ENCODE data around the gene TENM3. TPM values are rescaled to one million over a fixed set of nuclear protein-coding genes. Genes with fewer than 3 reads are reported as not detected.

The TENM3 gene
- total RNA-seq, 2 donors from 2014 or later, result 21.4 to 52.3 TPM

DNA sequence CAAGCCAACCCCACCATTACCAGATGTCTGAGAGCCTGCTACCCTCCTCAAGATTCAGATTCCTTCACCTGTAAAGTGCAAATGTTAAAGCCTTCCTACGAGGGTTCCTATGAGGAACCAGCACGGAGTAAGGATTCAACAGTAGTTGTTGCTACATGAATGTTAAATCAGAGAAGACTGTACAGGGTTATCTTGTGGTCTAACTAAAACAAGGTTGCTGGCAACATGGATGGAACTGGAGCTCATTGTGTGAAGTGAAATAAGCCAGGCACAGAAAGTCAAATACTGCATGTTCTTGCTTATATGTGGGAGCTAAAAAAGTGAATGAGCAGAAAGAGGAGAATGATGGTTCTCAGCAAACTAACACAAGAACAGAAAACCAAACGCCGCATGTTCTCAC is 435.4 kb downstream of the TENM3 start:
- WGBS, result 95% methylated on average over 4 of the region's 4 CpGs
- no peaks in the 10 kb centered on the region for H3K9me3 ChIP-seq
- no peak for TF ChIP-seq POLR2AphosphoS5 (IDR thresholded peaks at IDR 0.05)
- TF ChIP-seq, protein P1, sequence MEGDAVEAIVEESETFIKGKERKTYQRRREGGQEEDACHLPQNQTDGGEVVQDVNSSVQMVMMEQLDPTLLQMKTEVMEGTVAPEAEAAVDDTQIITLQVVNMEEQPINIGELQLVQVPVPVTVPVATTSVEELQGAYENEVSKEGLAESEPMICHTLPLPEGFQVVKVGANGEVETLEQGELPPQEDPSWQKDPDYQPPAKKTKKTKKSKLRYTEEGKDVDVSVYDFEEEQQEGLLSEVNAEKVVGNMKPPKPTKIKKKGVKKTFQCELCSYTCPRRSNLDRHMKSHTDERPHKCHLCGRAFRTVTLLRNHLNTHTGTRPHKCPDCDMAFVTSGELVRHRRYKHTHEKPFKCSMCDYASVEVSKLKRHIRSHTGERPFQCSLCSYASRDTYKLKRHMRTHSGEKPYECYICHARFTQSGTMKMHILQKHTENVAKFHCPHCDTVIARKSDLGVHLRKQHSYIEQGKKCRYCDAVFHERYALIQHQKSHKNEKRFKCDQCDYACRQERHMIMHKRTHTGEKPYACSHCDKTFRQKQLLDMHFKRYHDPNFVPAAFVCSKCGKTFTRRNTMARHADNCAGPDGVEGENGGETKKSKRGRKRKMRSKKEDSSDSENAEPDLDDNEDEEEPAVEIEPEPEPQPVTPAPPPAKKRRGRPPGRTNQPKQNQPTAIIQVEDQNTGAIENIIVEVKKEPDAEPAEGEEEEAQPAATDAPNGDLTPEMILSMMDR (IDR thresholded peaks at IDR 0.05), result no peak
- TF ChIP-seq POLR2A (IDR thresholded peaks at IDR 0.05), result no peak
- DNase-seq (ENCODE audit: low spot score), result no peak
- no peak overlapping the region for H3K4me3 ChIP-seq
- H3K4me1 ChIP-seq (replicated peaks), result no peaks in the 10 kb centered on the region
- H3K36me3 ChIP-seq, result no peaks in the 10 kb centered on the region
- H3K27ac ChIP-seq, result no peak overlapping the region
- H3K27me3 ChIP-seq (replicated peaks; ENCODE audit: insufficient read depth), result no peaks in the 10 kb centered on the region
- intact Hi-C loops (cut with DNase I), result no loop called here

GRCh38 chr4:182679533-182679932 is 436.3 kb downstream of the TENM3 start:
- DNase-seq (ENCODE audit: low spot score), result no peak

DNA sequence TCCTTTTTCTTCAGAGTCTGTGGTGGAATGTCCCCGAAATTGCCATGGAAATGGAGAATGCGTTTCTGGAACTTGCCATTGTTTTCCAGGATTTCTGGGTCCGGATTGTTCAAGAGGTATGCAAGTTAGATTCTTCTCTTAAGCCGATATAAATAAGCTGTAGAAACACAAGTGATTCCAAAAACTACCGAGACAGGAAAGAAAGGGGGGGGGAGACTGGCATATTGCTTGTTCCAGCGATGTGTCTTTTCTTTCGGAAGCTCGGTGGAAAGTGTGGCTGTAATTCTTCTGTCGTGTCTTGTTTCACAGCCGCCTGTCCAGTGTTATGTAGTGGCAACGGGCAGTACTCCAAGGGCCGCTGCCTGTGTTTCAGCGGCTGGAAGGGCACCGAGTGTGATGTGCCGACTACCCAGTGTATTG is 437.0 kb downstream of the TENM3 start:
- intact Hi-C loops (cut with DNase I), result no loop called here
- no peak for DNase-seq (ENCODE audit: low spot score)
- Histone ChIP-seq H3K27ac (no peak overlapping the region), H3K4me1 (replicated peaks) (no peaks in the 10 kb centered on the region), H3K4me3 (no peak overlapping the region), H3K36me3 (no peaks in the 10 kb centered on the region), H3K9me3 (no peaks in the 10 kb centered on the region), H3K27me3 (replicated peaks; ENCODE audit: insufficient read depth) (no peaks in the 10 kb centered on the region)
- 33% methylated on average over 15 of the region's 15 CpGs for WGBS
- TF ChIP-seq POLR2AphosphoS5 (IDR thresholded peaks at IDR 0.05) (no peak), POLR2A (IDR thresholded peaks at IDR 0.05) (no peak)
- TF ChIP-seq, protein P1 (IDR thresholded peaks at IDR 0.05), result no peak

More at GRCh38 chr4:182679533-182679932, 436.3 kb downstream of the TENM3 start:
- no peaks in the 10 kb centered on the region for H3K4me1 ChIP-seq (replicated peaks)
- 81% methylated on average over 11 of the region's 11 CpGs for WGBS
- H3K36me3 ChIP-seq, result no peaks in the 10 kb centered on the region
- no peak overlapping the region for H3K27ac ChIP-seq
- intact Hi-C loops (cut with DNase I), result no loop called here
- H3K4me3 ChIP-seq, result no peak overlapping the region
- H3K9me3 ChIP-seq, result no peaks in the 10 kb centered on the region
- no peaks in the 10 kb centered on the region for H3K27me3 ChIP-seq (replicated peaks; ENCODE audit: insufficient read depth)
- TF ChIP-seq, protein P1 (IDR thresholded peaks at IDR 0.05), result no peak
- TF ChIP-seq POLR2AphosphoS5 (IDR thresholded peaks at IDR 0.05) (no peak), POLR2A (IDR thresholded peaks at IDR 0.05) (no peak)

- 58% methylated on average over 5 of the region's 5 CpGs for WGBS
- Histone ChIP-seq H3K4me3 (no peak overlapping the region), H3K36me3 (no peaks in the 10 kb centered on the region), H3K4me1 (replicated peaks) (no peaks in the 10 kb centered on the region), H3K27ac (no peak overlapping the region), H3K9me3 (no peaks in the 10 kb centered on the region), H3K27me3 (replicated peaks; ENCODE audit: insufficient read depth) (no peaks in the 10 kb centered on the region)
- intact Hi-C loops (cut with DNase I), result no loop called here
- TF ChIP-seq, protein P1 (IDR thresholded peaks at IDR 0.05), result no peak
- no peak for TF ChIP-seq POLR2A (IDR thresholded peaks at IDR 0.05)
- TF ChIP-seq POLR2AphosphoS5 (IDR thresholded peaks at IDR 0.05), result no peak
- DNase-seq (ENCODE audit: low spot score), result no peak
Observed at GRCh38 chr4:182683661-182684060, 440.5 kb downstream of the TENM3 start.

DNA sequence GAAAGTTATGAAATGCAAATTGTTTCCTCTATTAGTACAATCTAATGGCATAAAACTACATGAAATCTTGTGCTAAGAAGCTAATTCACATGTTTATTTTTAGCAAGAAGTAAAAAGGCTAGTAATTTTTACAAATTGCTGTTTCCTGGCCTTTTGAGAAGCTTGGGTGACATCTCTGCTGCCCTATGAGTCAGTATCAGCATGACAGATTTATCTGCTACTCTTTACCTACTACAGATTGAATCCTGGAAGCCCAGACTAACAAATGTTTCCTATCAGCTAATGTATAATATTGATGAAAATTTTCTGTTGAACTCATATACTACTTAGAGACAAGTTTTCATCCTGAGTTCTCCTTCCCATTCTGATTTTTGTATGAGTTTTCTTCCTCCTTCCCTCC is 441.6 kb downstream of the TENM3 start:
- TF ChIP-seq, protein P1 (IDR thresholded peaks at IDR 0.05), result no peak
- TF ChIP-seq POLR2A (IDR thresholded peaks at IDR 0.05) (no peak), POLR2AphosphoS5 (IDR thresholded peaks at IDR 0.05) (no peak)
- no peak overlapping the region for H3K4me3 ChIP-seq
- no peaks in the 10 kb centered on the region for H3K36me3 ChIP-seq
- H3K4me1 ChIP-seq (replicated peaks), result no peaks in the 10 kb centered on the region
- intact Hi-C loops (cut with DNase I), result no loop called here
- no peak for DNase-seq (ENCODE audit: low spot score)
- H3K27me3 ChIP-seq (replicated peaks; ENCODE audit: insufficient read depth), result no peaks in the 10 kb centered on the region
- H3K9me3 ChIP-seq, result no peaks in the 10 kb centered on the region
- H3K27ac ChIP-seq, result no peak overlapping the region
